LNCaP clone FGC (cell line): ENCODE results near the gene SMTNL2.
"Not testable (repeated sequence)": the region's sequence is repeated elsewhere in the genome, so short reads cannot be mapped to it uniquely, and the experiment has no call there.

ENCODE experiments used
- DNase-seq: peaks from one replicate; pipeline ENCODE4 v3.0.0-alpha.2; 2011; ENCODE audit warnings: low read depth
- H3K4me3 ChIP-seq: 2 replicates; pipeline ENCODE4 v1.5.1; 2011; ENCODE audit warnings: mild to moderate bottlenecking, low read depth, low read length, control low read depth
- CTCF ChIP-seq: IDR thresholded peaks from 2 replicates; pipeline ENCODE4 v1.5.1; 2012; ENCODE audit warnings: mild to moderate bottlenecking; ENCODE audit not compliant: control insufficient read depth, insufficient read depth; ENCODE audit errors: extremely low read depth

SMTNL2 gene

GRCh38 chr17:4633643-4634042, 49.3 kb downstream of the SMTNL2 start:
- TF ChIP-seq CTCF = no peak
- no peak overlapping the region for H3K4me3 ChIP-seq
- DNase-seq = no peak

GRCh38 chr17:4634976-4635375, 50.6 kb downstream of the SMTNL2 start:
- no peak for DNase-seq
- no peak overlapping the region for H3K4me3 ChIP-seq

GRCh38 chr17:4635823-4636375, 51.6 kb downstream of the SMTNL2 start:
- H3K4me3 ChIP-seq = no peak overlapping the region
- no peak for TF ChIP-seq CTCF
- no peak for DNase-seq

More at GRCh38 chr17:4634976-4635375, 50.6 kb downstream of the SMTNL2 start:
- TF ChIP-seq CTCF = no peak

- no peak for DNase-seq
- no peak for TF ChIP-seq CTCF
- H3K4me3 ChIP-seq = no peak overlapping the region
Measured at GRCh38 chr17:4636474-4637100, 52.3 kb downstream of the SMTNL2 start.

- peak; percentile 69 for DNase-seq
- H3K4me3 ChIP-seq = peak overlapping the region; percentile 75
Measured at GRCh38 chr17:4638766-4639165, 54.4 kb downstream of the SMTNL2 start.

GRCh38 chr17:4639301-4640059, 55.2 kb downstream of the SMTNL2 start:
- DNase-seq = peak; percentile 34
- peak overlapping the region; percentile 75 for H3K4me3 ChIP-seq
- peak; percentile 47 for TF ChIP-seq CTCF

GRCh38 chr17:4640569-4641188, 56.4 kb downstream of the SMTNL2 start:
- not testable (repeated sequence) for DNase-seq, H3K4me3 ChIP-seq
